ENCODE data around the gene NPFFR1. TPM values are rescaled to one million over a fixed set of nuclear protein-coding genes. Genes with fewer than 3 reads are reported as not detected.
A peak's percentile ranks its signal among the peaks of the same experiment; 100 is the strongest.

Gene NPFFR1
- under 1 TPM in 1 of 3 donors, not detected in 2; 0.44 TPM for total RNA-seq

DNA sequence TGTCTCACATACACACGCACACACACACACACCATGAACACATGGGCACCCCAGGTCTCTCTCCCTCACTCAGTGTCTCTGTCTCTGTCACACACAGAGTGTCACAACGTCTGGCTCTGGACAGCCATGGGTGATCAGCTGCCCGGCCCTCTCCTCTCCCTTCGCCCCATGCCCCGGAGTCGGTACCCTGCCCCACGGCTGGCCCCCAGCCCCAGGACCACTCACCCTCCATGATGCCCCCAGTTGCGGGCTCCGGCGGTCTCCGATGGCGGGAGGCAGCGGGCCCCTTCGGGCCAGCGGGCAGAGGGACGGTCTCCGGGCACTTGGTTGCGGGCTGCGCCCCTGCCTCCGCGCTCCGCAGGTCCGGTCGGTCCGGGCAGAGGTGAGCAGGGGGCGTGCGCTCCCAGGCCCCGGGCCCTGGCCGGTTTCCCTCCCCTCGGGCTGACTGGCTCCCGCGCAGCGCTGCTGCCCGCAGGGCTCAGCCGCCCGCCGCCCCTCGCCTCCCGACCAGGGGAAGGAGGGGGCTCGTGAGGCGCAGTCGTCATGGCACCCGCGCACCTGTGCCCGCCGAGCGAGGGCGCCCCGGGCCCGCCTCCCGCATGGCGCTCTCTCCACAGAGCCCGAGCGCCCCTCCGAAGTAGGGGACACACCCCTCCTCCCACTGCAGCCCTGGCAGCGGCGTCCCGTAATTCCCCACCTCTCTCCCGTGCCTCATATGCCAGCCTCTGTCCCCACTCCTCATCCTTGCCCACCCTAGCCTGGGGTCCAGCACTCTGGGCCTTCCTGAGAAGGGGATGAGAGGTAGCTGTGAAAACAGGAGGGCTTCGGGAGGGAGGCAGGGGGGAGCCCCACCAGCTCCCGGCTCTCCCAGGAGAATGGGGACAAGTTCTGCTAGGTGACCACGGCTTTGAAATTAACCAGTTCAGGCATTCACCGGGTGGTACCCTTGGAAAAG is at the start of gene NPFFR1:
Gene NPFFR1, minus strand, starts transcription at position 560 of the 955 bp plus-strand sequence. Its CDS starts 328 bp downstream, at position 232.
- H3K4me1 ChIP-seq = no peaks in the 10 kb centered on the region
- H3K4me3 ChIP-seq = peak within 1 kb of the TSS; percentile 8 to 63 (median 46)
- TF ChIP-seq, protein P1, sequence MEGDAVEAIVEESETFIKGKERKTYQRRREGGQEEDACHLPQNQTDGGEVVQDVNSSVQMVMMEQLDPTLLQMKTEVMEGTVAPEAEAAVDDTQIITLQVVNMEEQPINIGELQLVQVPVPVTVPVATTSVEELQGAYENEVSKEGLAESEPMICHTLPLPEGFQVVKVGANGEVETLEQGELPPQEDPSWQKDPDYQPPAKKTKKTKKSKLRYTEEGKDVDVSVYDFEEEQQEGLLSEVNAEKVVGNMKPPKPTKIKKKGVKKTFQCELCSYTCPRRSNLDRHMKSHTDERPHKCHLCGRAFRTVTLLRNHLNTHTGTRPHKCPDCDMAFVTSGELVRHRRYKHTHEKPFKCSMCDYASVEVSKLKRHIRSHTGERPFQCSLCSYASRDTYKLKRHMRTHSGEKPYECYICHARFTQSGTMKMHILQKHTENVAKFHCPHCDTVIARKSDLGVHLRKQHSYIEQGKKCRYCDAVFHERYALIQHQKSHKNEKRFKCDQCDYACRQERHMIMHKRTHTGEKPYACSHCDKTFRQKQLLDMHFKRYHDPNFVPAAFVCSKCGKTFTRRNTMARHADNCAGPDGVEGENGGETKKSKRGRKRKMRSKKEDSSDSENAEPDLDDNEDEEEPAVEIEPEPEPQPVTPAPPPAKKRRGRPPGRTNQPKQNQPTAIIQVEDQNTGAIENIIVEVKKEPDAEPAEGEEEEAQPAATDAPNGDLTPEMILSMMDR (IDR thresholded peaks at IDR 0.05) = no peak
- TF ChIP-seq POLR2A (IDR thresholded peaks at IDR 0.05) (no peak), POLR2AphosphoS5 (IDR thresholded peaks at IDR 0.05) (no peak)
- H3K27me3 ChIP-seq = peaks cover 7% of the 10 kb centered on the region in 2 donors
- intact Hi-C loops (cut with DNase I; ENCODE audit: low total_unique reads) = loop anchor here (10.0 kb wide), 1 partner anchor 59 kb away; no protein-coding TSS in a partner anchor
- H3K9me3 ChIP-seq = no peaks in the 10 kb centered on the region
- no peak within 1 kb of the TSS for H3K27ac ChIP-seq
- no peaks in the 10 kb centered on the region for H3K36me3 ChIP-seq
- DNase-seq (ENCODE audit: low spot score in 2 of 2) = no peak

DNA sequence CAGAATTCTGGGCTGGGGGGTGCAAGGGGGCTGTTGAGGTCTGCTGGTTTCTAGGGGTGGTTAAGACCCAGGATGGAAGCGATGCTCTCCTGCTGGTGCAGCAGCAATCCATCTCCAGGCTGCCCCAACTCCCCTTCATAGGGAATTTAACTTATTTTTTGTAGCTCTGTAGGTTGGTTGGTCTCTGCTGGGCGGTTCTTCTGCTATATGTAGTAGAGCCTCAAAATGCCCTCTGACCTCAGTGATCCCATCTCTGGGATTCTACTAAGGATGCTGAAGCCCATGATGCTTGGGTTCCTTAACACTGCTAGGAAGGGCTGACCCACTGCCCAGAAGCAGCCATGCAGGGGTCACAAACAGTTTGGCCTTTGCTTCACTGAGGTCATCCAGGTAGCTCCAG is 49.5 kb upstream of the NPFFR1 start:
- no peaks in the 10 kb centered on the region for H3K36me3 ChIP-seq
- H3K9me3 ChIP-seq = no peaks in the 10 kb centered on the region
- peaks cover 4 to 15% of the 10 kb centered on the region in 2 donors for H3K4me1 ChIP-seq
- H3K4me3 ChIP-seq = no peak overlapping the region
- intact Hi-C loops (cut with DNase I; ENCODE audit: low total_unique reads) = no loop called here
- H3K27me3 ChIP-seq = no peaks in the 10 kb centered on the region
- TF ChIP-seq, protein P1 (IDR thresholded peaks at IDR 0.05) = no peak
- TF ChIP-seq POLR2A (IDR thresholded peaks at IDR 0.05) = no peak
- no peak for TF ChIP-seq POLR2AphosphoS5 (IDR thresholded peaks at IDR 0.05)
- DNase-seq (ENCODE audit: low spot score in 2 of 2) = no peak
- H3K27ac ChIP-seq = no peak overlapping the region

DNA sequence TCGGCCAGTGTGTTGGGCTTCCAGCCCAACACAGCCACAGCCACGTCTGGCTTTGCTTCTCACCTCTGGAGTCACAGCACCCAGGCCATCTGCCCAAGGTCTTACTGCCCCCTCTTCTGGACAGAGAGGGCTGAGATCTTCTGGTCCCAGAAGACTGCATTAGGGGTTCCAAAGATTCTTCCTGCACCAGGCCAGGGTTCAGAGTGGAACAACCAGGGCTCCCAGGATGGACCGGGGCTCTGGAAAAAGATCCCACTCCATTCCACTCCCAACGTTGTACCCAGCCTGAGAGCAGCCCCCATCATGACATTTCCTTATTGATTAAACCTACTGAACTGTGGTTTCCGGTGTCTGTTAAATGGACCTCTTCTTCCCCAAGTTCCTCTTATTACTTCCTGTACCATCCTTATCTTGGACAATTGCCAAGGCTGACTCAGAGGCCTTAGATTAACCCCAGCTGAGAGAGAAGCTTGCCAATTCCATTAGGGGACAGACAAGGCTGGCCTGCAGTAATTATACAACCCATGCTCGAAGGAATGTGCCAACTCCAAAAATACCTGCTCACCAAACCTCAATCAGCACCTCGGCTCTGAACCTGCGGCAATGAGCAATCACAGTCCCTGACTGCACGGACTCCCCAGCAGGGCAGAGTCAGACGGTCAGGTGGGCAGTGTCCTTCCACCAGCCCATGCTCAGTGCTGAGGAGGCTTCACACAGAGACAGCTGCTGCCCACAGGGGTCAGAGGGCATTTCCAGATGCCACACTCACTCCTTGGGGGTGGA is 47.9 kb upstream of the NPFFR1 start:
- no peaks in the 10 kb centered on the region for H3K27me3 ChIP-seq
- peak in 1 of 2 donors; percentile 68 for DNase-seq (ENCODE audit: low spot score in 2 of 2)
- no peaks in the 10 kb centered on the region for H3K36me3 ChIP-seq
- H3K4me3 ChIP-seq = no peak overlapping the region
- H3K4me1 ChIP-seq = peaks cover 4 to 15% of the 10 kb centered on the region in 2 donors
- H3K27ac ChIP-seq = peak overlapping the region; percentile 60 to 61
- no peaks in the 10 kb centered on the region for H3K9me3 ChIP-seq
- intact Hi-C loops (cut with DNase I; ENCODE audit: low total_unique reads) = no loop called here
- no peak for TF ChIP-seq POLR2A (IDR thresholded peaks at IDR 0.05)
- TF ChIP-seq, protein P1 (IDR thresholded peaks at IDR 0.05) = peak in 1 of 3 donors; percentile 22
- peak in 1 of 3 donors; percentile 18 for TF ChIP-seq POLR2AphosphoS5 (IDR thresholded peaks at IDR 0.05)

DNA sequence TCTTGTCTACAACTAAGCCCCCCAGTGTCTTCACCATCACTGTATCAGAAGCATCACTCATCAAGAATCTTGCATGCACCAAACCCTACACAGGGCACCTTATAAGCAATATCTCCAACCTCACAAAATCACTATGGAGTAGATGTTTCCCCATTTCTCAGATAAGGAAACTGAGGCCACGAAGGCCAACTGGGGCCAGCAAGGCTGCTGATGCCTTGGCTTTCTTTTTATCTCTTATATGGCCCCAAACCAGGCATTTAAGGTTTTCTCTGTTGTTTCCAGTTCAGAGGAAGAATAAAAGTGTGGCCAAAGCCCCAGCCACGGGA is 47.3 kb upstream of the NPFFR1 start:
- intact Hi-C loops (cut with DNase I; ENCODE audit: low total_unique reads) = no loop called here
- TF ChIP-seq, protein P1 (IDR thresholded peaks at IDR 0.05) = no peak
- no peak for TF ChIP-seq POLR2A (IDR thresholded peaks at IDR 0.05)
- H3K36me3 ChIP-seq = no peaks in the 10 kb centered on the region
- no peak for DNase-seq (ENCODE audit: low spot score in 2 of 2)
- no peaks in the 10 kb centered on the region for H3K27me3 ChIP-seq
- H3K27ac ChIP-seq = peak overlapping the region in 1 of 2 donors; percentile 61
- H3K4me1 ChIP-seq = peaks cover 4 to 15% of the 10 kb centered on the region in 2 donors
- no peaks in the 10 kb centered on the region for H3K9me3 ChIP-seq
- no peak overlapping the region for H3K4me3 ChIP-seq
